GM18868 (cell line): ENCODE results near the gene METRN.
A peak's percentile ranks its signal among the peaks of the same experiment; 100 is the strongest.
"Not testable (repeated sequence)": the region's sequence is repeated elsewhere in the genome, so short reads cannot be mapped to it uniquely, and the experiment has no call there.

ENCODE experiments used
- ATAC-seq: cut with Tn5 transposase; IDR thresholded peaks from one replicate; pipeline ENCODE4 v1.9.1; 2021; ENCODE audit warnings: mild to moderate bottlenecking, moderate library complexity; ENCODE audit not compliant: unreplicated experiment

Gene METRN

DNA sequence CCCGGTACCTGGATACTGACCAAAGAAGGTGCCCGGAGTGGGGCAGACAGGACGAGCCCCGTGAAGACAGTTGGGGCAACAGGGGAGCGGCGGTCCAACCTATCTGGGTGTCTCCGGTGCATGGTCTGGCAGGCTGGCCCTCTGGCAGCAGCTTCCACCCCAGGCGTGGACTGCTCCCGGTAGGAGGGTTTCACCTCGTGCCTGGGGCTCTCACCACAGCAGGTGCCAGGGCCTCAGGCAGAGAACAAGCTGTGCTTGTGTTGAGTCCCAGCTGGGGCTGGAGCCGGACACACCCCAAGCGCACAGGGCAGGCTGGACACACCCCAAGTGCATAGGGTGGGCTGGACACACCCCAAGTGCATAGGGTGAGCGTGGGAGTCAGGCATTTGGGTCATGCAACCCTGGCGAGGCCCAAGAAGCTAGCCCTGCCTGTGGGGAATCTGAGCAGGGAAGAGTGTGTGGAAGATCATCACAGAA is 7.8 kb upstream of the METRN start:
- ATAC-seq, result no peak

DNA sequence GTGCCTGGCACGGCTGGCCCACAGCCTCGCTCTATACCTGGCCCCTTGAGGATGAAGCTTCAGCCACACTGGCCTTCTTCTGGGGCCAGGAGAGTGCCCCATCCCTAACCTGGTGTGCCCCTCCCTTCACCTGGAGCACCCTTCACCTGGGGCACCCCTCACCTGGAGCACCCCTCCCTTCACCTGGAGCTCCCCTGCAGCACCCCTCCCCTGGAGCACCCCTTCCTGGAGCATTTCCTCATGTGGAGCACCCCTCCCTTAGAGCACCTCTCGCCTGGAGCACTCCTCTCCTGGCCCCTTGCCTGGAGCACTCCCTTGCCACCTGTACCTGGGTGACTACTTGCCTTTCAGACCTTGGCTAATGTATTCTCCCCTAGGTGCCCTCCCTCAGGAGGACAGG is 6.9 kb upstream of the METRN start:
- no peak for ATAC-seq

DNA sequence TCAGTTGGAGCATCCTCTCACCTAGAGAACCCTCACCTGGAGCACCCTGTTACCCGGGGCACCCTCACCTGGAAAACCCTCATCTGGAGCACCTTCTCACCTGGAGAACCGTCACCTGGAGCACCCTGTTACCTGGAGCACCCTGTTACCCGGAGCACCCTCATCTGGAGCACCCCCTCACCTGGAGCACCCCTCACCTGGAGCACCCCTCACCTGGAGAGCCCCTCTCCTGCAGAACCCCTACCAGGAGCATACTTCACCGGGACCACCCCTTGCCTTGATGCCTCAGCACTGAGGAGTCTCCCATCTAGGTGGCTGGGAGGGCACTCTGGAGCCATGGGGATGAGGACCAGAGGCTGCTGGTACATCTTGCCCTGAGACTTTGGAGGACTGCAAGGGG is 6.0 kb upstream of the METRN start:
- no peak for ATAC-seq

DNA sequence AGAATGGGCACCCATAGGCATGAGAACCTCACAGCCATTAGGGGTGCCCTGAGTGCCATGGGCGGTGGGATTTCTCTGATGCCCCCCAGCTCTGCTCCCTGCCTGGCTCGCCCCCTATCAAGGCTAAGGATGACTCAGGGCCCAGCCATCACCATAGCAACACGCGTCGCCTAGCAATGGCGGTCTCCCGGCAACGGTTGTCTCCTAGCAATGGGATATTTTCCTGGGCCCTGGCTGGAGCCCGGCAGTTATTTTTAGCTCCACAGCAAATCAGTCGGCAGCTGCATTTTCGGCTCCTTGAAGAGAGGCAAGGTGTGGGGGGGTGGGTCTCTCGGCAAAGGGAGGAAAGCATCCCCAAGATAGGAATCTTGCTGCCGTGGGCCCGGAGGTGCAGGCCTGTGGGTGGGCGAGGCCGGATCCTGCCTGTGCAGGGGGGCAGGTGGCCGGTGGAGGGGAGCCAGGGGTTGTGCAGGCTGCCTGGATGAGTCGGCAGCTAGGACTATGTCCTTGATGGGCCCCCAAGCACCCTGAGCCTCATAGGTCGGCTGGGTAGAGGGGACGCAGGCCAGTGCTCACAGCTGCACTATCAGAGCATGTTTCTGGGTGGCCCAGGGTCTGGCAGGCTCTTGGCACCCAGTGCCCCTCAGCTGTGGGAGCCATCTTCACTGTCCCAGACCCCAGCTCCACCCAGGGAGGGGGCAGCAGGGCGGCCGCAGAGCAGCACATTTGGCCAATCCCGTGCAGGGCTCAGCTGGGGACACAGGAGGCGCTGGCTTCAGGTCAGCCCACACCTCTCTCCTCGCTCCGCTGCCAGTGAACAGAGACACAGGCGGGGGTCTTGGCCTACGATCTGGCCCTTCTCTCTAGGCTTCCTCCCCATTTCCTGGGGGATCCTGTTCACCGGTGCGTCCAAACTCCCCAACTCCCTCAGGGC is 5.1 kb upstream of the METRN start:
- ATAC-seq, result no peak

DNA sequence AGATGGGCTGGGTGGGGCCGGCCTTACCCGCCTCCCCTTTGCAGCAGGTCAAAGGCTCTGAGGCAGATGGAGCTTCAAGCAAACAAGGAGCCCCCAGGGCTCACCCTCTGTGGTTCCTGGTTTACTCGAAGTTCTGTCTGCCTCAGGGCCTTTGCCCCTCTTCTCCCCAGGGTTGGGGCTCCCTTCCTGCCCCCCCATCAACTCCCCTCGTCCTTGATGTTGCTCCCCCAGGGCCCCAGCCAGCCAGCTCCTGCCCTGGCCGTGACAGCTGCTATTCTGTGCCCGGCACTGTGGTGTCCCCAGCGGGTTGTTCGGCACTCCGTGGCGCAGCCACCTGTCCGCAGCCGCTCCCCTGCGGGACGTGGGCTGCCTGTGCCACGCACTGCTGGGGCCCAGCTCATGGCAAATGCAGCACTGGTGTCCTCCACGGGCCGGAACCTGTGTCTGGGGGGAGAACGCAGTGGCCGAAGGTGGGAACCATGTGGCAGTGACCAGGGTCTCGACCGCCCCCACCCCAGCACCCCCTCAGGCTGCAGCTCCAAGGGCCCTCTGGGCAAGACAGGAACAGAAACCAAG is 4.3 kb upstream of the METRN start:
- no peak for ATAC-seq

DNA sequence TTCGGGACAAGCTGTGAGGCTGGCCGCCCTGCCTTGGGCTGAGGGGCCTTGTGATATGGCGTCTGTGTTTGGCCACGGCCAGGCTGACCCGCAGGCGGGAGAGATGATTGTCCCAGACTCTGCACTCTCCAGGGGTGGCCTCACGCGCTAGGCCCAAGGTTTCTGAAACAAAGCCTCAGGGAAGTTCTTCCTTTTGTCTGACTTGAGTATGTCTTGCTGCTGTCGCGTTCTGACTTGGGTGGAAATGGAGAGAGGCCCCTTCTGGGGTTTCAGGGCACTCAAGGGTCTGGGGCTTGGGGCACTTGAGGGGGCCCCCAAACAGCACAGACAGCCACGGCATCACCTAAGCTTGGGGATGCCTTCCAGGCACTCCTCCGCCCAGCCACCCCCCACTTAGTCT is 3.8 kb upstream of the METRN start:
- no peak for ATAC-seq

DNA sequence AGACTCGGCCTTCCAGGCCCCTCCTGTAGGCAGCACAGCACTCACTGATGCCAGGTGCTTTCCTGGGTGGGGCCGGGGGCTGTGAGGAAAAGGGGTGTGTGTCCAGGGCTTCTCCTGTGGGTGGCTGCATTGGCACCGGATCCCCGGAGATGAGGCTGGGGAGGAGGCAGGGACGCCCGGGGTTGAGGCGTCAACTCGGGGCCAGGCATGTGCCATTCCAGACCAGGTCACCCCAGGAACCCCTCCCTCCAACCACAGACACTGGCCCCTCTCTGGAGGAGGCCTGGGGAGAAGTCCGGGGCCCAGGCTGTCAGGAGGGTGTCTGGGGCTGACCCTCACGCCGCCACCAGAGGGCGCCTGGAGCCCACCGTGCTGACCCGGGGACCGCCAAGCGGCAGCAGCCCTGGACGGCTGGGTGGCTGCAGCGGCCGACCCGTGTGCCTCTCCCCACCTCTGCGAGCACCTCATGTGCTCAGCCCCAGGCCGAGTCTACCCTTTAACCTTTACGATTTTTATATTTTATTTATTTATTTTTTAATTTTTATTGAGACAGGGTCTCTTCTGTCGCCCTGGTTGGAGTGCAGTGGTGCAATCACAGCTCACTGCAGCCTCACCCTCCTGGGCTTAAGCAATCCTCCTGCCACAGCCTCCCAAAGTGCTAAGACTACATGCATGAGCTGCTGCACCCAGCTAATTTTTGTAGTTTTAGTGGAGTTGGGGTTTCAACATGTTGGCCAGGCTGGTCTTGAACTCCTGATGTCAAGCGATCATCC is 3.2 kb upstream of the METRN start:
- ATAC-seq, result peak; percentile 42

DNA sequence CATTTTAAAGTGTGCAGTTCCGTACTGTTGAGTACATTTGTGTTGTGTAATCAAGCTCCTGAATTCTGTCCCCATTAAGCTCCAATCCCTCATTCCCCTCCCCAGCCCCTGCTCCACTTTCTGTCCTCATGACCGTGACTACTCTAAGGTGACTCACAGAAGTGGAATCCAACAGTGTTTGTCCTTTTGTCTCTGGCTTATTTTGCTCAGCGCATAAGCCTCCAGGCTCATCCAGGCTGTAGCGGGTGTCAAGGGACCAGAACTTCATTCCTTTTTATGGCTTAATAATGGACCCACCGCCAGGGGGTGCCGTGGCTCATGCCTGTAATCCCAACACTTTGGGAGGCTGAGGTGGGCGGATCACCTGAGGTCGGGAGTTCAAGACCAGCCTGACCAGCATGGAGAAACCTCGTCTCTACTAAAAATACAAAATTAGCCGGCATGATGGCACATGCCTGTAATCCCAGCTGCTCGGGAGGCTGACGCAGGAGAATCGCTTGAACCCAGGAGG is 2.1 kb upstream of the METRN start:
- not testable (repeated sequence) for ATAC-seq

DNA sequence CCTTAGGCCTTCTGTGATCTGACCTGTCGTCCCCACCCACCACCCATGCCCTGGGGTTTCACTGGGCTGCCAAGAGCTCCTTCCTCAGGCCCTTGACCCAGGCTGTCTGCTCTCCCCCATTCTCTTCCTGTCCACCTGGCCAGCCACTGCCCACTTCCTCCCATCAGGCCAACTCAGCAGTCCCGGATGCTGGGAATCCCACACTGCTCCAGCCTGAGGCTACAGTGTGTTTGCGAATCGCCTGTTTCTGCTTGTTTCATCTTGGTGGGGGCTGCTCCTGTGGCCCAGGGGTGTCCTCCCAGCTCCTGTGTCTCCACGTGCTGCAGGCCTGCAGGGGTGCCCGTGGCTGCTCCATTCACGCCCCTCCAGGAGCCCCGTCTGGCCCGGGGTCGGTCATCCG is 839 bp upstream of the METRN start:
- no peak for ATAC-seq

DNA sequence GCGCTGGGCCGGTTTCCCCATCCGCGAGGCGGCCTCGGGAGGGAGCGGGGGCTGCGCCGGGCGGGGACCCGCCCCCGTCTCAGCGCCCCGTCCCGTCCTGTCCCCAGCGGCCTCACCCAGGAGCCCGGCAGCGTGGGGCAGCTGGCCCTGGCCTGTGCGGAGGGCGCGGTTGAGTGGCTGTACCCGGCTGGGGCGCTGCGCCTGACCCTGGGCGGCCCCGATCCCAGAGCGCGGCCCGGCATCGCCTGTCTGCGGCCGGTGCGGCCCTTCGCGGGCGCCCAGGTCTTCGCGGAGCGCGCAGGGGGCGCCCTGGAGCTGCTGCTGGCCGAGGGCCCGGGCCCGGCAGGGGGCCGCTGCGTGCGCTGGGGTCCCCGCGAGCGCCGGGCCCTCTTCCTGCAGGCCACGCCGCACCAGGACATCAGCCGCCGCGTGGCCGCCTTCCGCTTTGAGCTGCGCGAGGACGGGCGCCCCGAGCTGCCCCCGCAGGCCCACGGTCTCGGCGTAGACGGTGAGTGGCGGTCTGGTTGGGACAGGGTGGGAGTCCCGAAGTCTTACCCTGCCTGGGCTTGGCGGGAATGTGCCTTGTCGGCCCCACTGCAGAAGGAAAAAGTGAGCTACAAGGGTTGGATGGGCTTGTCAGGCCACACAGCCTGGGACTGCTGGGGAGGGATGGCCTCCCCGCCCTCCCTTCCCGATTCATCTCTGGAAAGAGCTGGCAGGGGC is 720 bp downstream of the METRN start:
- ATAC-seq, result peak; percentile 11

DNA sequence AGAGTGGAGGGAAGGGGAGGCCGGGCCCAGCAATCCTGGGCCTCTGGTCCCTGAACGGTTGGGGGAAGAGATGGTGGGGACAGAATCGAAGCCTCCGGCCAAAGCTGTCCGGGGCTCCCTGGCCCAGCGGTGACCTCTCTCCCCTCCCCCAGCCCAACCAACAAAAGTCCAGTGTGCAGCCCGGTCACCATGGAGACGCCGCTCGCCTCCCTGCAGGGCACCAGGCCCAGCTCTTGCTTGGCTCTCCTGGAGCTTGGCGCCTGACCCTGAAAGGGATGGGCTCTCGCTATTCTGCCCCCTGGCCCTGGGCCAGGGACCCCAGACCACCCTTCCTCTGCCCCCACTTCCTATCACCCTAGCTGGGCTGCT is 1.3 kb downstream of the METRN start:
- ATAC-seq, result no peak

DNA sequence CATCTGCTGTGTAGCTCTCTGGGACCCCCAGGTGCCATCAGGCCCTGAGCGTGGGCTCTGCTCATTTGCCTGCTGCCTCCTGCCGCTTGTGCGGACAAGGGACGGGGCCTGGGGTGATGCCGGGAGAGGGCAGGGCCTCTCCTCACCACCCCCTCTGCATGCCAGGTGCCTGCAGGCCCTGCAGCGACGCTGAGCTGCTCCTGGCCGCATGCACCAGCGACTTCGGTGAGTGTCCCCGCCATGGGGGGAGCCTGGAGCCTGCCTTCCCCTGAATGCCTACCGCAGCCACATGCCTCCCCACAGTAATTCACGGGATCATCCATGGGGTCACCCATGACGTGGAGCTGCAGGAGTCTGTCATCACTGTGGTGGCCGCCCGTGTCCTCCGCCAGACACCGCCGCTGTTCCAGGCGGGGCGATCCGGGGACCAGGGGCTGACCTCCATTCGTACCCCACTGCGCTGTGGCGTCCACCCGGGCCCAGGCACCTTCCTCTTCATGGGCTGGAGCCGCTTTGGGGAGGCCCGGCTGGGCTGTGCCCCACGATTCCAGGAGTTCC is 1.9 kb downstream of the METRN start:
- ATAC-seq, result no peak

DNA sequence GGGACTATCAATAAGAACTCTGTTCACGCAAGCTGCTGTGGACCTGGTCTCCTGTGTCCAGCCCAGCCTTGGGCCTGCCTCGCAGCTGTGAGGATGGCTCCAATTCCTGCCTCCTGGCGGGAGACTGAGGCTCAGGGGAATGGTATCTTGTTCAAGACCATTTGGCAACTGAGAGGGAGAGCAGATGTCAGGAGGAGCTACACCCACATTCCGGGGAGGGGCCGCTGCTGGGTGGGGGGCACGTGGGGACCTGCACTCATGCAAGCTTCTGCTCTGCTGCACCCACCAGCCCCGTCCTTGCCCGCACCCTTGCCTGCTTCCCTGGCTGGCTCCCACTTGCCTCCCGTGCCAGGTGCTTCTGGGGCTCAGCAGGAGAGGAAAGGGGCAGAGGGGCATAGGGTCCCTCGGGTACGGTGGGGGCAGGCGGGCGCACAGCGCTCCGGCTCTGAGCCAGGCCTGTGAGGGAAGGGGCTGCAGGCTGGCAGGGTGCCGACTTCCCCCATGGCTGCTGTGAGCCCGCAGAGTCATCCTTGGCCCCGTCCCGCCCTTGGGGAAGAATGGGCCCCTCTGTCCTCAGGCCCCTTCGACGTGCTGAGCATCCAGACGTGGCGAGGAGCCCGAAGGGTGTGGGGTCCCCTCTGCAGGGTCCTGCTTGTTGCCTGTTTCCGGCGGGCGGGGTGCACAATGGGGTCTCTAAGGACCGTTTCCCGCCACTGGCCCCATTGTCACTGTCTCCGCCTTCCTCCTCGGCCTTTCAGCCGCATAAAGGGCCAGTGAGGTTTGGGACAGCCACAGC is 2.7 kb downstream of the METRN start:
- no peak for ATAC-seq

DNA sequence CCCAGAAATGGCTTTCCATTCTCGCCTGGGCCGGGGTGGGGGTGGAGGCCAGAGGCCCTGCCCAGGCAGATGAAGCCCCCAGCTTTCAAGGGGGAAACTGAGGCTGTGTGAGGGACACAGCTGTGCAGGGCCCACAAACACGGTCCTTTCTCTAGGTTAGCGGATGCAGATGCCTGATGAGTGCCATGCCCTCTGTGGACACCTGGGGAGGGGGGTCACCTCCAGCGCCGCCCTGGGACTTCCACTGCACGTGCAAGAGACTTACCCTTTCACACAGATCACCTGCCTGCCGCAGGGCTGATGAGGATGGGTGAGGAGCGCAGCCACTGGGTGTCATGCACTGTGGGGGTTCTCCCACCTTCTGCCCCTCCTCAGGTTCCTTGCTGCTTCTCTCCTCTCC is 3.5 kb downstream of the METRN start:
- no peak for ATAC-seq

DNA sequence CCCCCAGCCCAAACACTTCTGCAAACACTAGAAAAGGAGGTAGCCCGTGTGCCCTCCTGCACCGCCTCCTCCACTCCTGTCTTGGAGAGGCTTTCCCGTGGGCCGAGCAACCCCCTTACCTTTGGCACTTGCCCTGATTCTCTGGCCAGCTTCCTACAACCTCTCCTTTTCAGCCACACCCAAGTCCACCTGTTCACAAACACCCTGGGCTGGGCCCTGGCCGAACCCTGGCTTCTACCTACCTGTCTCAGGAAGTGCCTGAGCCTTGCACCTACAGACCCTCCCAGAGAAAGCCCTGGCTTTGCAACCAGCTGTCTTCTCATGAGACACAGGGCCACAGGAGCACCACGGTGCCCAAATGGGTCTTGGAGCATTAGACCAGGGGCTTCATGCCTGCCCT is 4.0 kb downstream of the METRN start:
- ATAC-seq, result no peak

DNA sequence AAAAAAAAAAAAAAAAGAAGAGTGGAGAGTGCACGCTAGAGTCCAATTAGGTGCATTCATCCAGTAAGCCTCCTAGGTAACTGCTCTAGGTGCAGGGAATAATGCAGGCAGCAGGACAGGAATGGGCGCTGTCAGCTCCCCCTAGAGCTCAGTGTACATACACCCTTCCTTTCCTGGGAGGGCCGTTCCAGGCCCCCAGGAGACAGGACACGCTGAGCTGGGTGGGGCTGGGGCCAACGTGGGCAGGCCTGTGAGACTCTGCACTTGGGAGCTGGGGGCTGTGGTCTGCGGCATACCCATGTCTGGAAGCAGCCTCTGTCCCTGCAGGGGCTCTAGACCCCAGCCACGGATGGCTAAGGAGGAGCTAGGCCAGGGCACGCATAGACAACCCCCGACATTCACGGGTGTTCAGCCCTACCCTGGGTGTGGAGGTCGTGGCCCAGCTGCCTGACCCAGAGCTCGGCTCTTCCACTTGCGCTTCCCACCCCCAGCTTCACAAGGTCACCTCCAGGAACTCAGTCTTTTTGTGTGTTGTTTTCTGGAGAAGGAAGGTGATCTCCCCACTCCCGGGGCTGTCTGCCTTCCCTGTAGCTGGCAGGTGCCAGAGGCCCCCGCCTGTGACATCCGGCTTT is 5.0 kb downstream of the METRN start:
- ATAC-seq, result no peak

DNA sequence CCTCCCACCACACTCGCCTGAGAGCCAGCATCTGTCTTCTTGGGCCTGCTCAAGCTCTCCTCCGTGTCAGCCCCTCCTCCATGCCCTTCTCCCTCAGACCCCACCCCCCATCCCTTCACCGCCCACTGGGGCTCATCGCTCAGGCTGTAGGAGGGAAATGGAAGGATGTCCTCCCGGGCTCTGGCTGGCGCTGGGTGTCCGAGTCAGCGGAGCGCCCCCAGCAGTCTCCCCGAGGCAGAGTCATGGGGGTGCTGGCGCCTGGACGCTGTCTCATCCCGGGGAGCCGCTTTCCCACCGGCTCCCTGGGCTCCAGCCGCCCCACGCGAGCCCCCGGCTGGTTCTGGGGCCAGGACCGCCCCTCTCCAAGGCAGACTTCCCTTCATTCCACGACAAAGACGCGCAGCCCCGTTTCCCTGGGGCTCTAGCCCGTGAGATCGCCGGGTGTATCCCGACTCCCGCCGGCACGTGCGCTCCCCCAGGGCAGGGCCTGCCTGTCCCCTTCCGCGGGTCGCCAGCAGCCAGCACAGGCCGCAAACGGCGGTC is 5.6 kb downstream of the METRN start:
- peak; percentile 23 for ATAC-seq

DNA sequence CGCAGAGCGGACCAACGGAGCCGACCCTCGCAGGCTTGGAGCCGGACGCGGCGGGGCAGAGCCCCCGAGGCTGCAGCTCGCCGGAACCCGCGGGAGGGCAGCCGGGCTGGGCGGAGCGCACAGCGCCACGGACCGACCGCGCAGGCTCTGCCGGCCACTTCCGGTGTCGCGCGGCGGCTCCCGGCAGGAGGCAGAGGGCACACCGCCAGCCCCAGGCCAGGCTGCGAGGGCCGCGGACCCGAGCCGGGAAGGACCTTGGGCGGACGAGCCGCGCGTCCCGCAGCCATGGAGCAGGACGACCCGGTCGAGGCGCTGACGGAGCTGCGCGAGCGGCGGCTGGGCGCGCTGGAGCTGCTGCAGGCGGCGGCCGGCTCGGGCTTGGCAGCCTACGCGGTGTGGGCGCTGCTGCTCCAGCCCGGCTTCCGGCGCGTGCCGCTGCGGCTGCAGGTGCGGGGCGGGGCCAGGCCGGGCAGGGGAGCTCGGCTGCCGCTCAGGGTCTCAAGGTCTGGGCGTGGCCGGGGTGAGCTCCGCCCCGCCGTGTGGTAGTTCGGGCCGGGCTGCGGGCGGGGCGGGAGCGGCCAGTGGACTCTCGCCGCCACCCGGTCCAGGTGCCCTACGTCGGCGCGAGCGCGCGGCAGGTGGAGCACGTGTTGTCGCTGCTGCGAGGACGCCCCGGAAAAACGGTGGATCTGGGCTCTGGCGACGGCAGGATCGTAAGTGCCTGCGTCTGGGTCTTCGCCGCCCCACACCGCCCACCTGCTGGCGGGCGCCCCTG is 6.3 kb downstream of the METRN start, which contains the start of gene ANTKMT:
TSS of gene ANTKMT (plus strand) at position 157 of the 775 bp plus-strand sequence. CDS start at position 286, 129 bp downstream.
- ATAC-seq, result peak; percentile 68
